ENCODE data around the gene CUTC. TPM values are rescaled to one million over a fixed set of nuclear protein-coding genes. Genes with fewer than 3 reads are reported as not detected.

The CUTC gene, protein sequence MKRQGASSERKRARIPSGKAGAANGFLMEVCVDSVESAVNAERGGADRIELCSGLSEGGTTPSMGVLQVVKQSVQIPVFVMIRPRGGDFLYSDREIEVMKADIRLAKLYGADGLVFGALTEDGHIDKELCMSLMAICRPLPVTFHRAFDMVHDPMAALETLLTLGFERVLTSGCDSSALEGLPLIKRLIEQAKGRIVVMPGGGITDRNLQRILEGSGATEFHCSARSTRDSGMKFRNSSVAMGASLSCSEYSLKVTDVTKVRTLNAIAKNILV
- total RNA-seq (10 to 100 TPM; 17.1 to 17.6 TPM), total RNA-seq (18.8 to 31.2 reads per million in 2 donors)

DNA sequence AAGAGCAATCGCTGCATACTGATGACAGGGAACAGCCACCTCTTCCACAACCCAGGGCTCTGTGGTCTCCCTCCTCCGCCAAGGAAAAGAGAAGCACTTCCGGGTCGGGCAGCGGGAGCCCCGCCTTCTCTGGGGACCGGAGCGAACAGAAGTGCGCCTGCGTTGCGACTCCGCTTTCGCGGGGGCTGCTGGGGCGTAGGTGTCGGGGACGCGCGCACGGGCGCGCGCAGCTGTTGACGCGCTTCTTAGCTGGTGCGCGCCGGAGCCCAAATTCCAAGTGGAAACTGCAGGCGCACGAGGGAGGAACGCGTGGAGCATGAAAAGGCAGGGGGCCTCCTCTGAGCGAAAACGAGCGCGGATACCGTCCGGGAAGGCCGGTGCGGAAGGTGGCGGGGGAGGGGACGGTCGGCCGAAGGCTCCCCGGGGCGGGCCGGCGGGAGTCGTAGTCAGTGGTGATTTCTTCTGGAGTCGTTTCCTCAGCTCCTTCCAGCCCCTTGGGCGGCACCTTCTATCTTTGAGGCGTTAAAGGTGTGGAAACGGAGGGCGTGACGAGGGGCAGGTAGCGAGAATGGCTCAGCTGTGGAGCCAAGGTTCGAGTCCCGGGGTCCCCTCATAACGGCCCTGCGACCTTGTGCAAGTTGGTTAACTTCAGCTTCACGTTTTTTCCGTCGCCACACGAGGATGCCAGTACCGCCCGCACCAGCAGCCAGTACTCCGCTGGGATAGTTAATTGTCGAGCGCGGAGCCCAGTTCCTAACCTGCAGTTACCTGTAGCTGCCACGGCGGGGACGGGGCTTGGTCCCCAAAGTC, at the start of gene CUTC, which contains the start of gene COX15:
TSS of gene CUTC (plus strand) at position 202 of the 810 bp plus-strand sequence. CDS start at position 317, 115 bp downstream.
TSS of gene COX15 (minus strand) at position 95 of the 810 bp plus-strand sequence. CDS start at position 17, 78 bp downstream.
- Mint-ChIP-seq H3K27ac (peak within 1 kb of the TSS; percentile 99), H3K36me3 (ENCODE audit: low read depth) (peaks cover 3% of the 10 kb centered on the region)
- peak; percentile 93 for ATAC-seq

DNA sequence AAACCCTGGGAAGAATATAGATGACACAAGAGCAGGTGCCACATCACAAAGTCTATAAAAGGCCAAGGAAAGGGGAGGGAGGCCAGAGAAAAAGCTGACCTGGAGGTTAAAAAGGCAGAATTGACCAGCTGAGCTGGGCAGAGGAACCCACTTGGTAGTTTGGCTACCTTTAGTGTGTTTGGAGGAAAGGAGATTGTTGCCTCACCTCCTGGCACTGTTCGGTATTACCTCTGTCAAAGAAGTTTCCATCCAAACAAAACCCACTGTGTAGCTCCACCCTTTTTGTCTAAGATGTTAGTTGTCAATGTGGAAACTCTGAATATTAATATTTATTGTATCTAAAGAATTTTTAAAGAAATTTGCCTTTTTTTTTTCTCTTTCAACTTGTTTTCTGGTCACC, 49.3 kb upstream of the CUTC start:
- H3K36me3 Mint-ChIP-seq (ENCODE audit: low read depth): peaks cover 4% of the 10 kb centered on the region
- no peak overlapping the region for H3K27ac Mint-ChIP-seq
- no peak overlapping the region for H3K4me3 Mint-ChIP-seq
- ATAC-seq (no peak), DNase-seq (no peak)
- no peaks in the 10 kb centered on the region for H3K27me3 Mint-ChIP-seq
- no peaks in the 10 kb centered on the region for H3K9me3 ChIP-seq (ENCODE audit: control insufficient read depth, low read length, poor library complexity, severe bottlenecking)
- peaks cover 3% of the 10 kb centered on the region for H3K4me1 Mint-ChIP-seq

More for the DNA sequence above, at the start of gene CUTC, which contains the start of gene COX15:
- H3K27me3 Mint-ChIP-seq: no peaks in the 10 kb centered on the region
- peak within 1 kb of the TSS; percentile 100 for H3K4me3 Mint-ChIP-seq
- peaks cover 27% of the 10 kb centered on the region for H3K4me1 Mint-ChIP-seq
- DNase-seq: peak; percentile 91 to 94 (median 92)
- H3K9me3 ChIP-seq (ENCODE audit: control insufficient read depth, low read length, poor library complexity, severe bottlenecking): no peaks in the 10 kb centered on the region

DNA sequence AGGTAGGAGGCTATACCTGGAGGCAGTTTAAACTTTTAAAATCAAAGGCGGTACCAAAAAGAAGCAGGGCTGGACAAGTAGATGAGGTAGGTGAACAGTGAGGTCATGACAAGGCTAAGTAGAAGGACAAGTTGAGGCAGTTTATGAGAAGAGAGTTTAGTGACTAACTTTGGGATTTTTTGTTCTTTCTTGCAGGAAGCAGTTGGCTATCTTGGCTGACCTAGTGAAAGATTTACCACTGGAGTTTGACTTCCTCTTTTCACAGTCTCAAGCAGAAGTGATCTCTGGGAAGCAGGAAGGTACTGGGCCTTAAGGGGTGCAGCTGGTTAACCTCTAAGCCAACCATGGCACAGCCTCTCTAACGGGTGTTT, 46.5 kb upstream of the CUTC start:
- H3K4me3 Mint-ChIP-seq: no peak overlapping the region
- H3K27me3 Mint-ChIP-seq: no peaks in the 10 kb centered on the region
- no peak overlapping the region for H3K27ac Mint-ChIP-seq
- no peak for DNase-seq
- no peaks in the 10 kb centered on the region for H3K9me3 ChIP-seq (ENCODE audit: control insufficient read depth, low read length, poor library complexity, severe bottlenecking)
- peaks cover 3% of the 10 kb centered on the region for H3K4me1 Mint-ChIP-seq
- peaks cover 2% of the 10 kb centered on the region for H3K36me3 Mint-ChIP-seq (ENCODE audit: low read depth)
- no peak for ATAC-seq

DNA sequence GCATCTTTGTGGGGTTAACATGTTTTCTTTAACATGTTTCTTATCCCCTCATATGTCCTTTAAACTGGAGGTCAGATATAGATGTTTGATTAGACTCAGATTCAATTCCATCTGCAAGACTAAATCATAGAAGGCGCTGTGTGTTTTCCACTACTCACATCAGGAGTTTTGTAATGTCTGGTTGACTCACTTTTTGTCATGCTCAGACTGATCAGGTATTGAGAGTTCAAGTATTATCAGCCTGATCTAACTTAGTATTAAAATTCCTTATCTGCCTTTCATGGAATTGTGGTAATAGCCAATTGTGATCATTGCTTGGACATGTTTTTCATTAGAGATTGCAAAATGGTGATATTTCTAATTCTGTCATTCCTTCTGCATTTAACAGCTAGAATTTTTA, 42.6 kb upstream of the CUTC start:
- no peaks in the 10 kb centered on the region for H3K9me3 ChIP-seq (ENCODE audit: control insufficient read depth, low read length, poor library complexity, severe bottlenecking)
- no peak for ATAC-seq
- H3K27me3 Mint-ChIP-seq: no peaks in the 10 kb centered on the region
- no peak overlapping the region for H3K27ac Mint-ChIP-seq
- H3K4me1 Mint-ChIP-seq: peaks cover 7% of the 10 kb centered on the region
- peaks cover 13% of the 10 kb centered on the region for H3K36me3 Mint-ChIP-seq (ENCODE audit: low read depth)
- DNase-seq: no peak
- H3K4me3 Mint-ChIP-seq: no peak overlapping the region

DNA sequence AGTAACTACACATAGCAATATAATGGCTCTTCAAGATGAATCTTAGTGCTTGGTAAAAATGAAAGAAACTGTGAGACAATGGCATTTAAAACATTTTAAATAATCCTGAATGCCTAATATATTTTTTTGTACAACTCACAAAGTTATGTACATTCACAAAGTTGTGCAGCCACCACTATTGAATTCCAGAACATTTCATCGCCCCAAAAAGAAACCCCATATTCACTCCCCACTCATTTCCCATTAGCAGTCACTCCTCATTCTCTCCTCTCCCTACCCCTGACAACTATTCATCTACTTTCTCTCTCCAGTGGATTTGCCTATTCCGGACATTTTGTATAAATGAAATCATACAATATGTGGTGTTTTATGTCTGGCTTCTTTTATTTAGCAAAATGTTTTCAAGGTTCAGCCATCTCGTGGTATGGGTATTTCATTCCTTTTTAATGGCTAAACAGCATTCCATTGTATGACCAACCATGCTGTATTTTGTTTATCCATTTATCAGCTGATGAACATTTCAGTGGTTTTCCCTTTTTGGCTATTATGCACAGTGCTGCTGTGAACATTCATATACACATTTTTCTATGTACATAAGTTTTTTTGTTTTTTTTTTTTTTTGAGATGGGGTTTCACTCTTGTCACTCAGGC, 38.0 kb upstream of the CUTC start:
- Mint-ChIP-seq H3K27ac (no peak overlapping the region), H3K27me3 (no peaks in the 10 kb centered on the region), H3K4me3 (no peak overlapping the region), H3K36me3 (ENCODE audit: low read depth) (peaks cover 16% of the 10 kb centered on the region), H3K4me1 (peaks cover 3% of the 10 kb centered on the region)
- no peak for ATAC-seq
- no peaks in the 10 kb centered on the region for H3K9me3 ChIP-seq (ENCODE audit: control insufficient read depth, low read length, poor library complexity, severe bottlenecking)
- DNase-seq: no peak

DNA sequence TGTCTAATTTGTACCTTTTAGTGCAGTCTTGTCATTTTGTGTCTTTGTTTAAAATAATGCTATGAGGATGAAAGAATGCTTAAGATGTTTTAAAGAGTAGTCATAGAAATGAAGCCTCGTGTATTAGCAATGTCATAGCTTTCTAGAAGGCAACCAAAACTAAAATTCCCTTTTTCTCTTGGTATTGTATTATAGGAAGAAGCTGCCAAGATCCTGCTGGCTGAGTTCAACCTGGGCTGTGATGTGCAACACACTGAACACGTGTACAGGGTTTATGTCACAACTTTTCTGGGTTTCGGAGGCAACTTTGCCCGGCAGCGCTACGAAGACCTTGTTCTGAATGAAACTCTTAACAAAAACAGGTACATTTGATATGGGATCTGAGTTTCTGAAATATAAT, 36.3 kb upstream of the CUTC start:
- peaks cover 16% of the 10 kb centered on the region for H3K36me3 Mint-ChIP-seq (ENCODE audit: low read depth)
- no peak overlapping the region for H3K27ac Mint-ChIP-seq
- DNase-seq (no peak), ATAC-seq (no peak)
- H3K4me1 Mint-ChIP-seq: peaks cover 3% of the 10 kb centered on the region
- no peak overlapping the region for H3K4me3 Mint-ChIP-seq
- no peaks in the 10 kb centered on the region for H3K9me3 ChIP-seq (ENCODE audit: control insufficient read depth, low read length, poor library complexity, severe bottlenecking)
- H3K27me3 Mint-ChIP-seq: no peaks in the 10 kb centered on the region

DNA sequence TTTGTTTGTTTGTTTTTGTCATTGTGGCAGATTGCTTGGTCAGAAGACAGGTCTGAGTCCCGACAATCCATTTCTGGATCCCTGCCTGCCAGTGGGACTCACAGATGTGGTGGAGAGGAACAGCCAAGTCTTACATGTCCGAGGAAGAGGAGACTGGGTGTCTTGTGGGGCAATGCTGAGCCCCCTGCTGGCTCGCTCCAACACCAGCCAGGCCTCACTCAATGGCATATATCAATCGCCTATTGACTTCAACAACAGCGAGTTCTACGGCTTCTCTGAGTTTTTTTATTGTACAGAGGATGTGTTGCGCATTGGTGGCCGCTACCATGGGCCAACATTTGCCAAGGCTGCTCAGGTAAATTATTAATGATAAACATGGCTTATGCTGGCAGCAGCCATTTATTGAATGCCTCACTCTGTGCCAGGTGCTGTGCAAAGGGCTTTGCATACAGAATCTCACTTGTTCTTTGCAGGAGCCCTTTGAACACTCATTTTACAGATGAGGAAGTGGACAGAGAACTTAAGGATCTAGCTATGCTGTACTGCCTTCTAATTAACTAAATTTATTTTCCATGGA, 33.4 kb upstream of the CUTC start:
- Mint-ChIP-seq H3K27ac (no peak overlapping the region), H3K36me3 (ENCODE audit: low read depth) (peaks cover 12% of the 10 kb centered on the region), H3K4me1 (peaks cover 6% of the 10 kb centered on the region), H3K27me3 (no peaks in the 10 kb centered on the region), H3K4me3 (no peak overlapping the region)
- no peak for DNase-seq
- no peak for ATAC-seq
- H3K9me3 ChIP-seq (ENCODE audit: control insufficient read depth, low read length, poor library complexity, severe bottlenecking): no peaks in the 10 kb centered on the region

DNA sequence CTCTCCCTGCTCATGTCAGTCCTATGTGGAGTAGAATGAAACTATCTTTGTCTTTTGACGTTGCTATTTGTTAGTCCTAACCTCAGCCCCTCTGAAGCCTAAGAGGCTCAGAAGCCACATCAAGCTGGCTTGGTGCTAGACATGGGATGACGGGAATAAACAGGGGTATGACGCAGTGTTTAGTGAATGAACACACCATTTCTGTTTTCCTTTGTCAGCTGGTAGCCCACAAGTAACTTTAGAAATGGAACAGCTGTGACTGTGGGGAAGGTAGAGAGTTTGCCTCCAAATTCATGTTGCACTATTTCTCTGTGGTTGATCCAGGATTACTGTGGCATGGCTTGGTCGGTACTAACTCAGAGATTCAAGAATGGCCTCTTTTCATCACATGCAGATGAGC, 31.4 kb upstream of the CUTC start:
- Mint-ChIP-seq H3K4me1 (peaks cover 3% of the 10 kb centered on the region), H3K36me3 (ENCODE audit: low read depth) (peaks cover 11% of the 10 kb centered on the region)
- no peak for ATAC-seq

DNA sequence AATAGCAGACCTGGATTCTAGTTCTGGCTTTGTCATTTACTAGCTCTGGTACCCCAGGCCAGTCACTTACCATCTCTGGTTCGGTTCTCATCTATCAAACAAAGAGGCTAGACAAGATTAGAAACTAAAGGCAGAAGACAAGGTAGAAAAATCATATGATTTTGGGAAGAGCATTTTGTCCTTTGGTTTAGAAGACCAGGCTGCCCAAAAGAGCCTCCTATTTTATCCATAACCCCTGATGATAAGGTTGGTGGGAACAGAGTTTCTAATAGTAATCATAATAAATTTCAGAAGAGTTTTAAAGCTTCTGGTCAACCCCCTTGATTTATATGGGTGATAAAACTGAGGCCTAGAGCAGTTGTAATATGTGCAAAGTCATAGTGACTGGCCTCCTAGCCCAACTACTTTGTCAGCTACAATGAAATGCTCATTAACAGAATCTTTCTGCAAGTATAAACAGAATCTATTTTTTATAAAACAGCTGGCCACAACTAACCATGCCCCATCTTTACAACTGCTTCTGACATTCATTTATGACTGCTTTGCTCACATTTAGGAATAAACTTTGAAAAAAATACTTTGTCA, 23.5 kb upstream of the CUTC start:
- H3K27ac Mint-ChIP-seq: no peak overlapping the region
- no peaks in the 10 kb centered on the region for H3K27me3 Mint-ChIP-seq
- H3K4me3 Mint-ChIP-seq: no peak overlapping the region
- H3K36me3 Mint-ChIP-seq (ENCODE audit: low read depth): peaks cover 8% of the 10 kb centered on the region
- H3K4me1 Mint-ChIP-seq: peaks cover 6% of the 10 kb centered on the region
- no peaks in the 10 kb centered on the region for H3K9me3 ChIP-seq (ENCODE audit: control insufficient read depth, low read length, poor library complexity, severe bottlenecking)
- DNase-seq: no peak
- no peak for ATAC-seq

More for the DNA sequence above, 31.4 kb upstream of the CUTC start:
- Mint-ChIP-seq H3K27ac (no peak overlapping the region), H3K4me3 (no peak overlapping the region), H3K27me3 (no peaks in the 10 kb centered on the region)
- no peaks in the 10 kb centered on the region for H3K9me3 ChIP-seq (ENCODE audit: control insufficient read depth, low read length, poor library complexity, severe bottlenecking)
- no peak for DNase-seq

DNA sequence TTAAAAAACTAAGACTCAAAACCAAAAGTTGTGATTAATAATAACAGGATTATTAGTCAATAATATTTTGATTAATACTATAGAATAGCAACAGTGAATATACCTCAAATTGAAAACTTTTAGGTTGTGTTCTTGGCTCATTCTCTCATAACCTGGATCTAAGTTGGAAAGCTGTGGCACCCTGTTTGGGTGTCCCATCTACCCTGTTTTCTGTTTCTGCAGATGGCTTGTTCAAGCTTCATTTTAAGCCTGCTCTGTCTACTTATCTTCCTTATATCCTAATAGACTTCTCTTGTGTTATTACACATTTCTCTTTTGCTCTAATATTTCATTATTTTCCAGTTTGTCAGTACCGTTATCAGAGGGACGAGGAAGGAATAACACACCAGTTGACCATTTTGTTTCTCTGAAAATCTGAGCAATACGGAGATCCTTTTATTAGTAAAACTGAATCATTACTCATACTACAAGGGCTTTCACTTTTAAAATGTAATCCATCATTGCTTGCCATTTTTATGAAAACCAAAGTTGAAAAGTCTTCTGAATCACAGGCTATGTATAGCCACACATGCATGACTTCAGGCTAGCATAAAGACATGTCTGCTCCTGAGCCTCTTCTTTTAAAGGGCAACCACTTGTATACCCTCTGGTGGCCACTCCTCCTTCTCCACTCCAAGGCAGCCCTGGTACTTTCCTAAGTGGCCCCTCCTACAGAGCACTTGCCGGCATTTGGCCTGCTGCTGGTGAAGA, 22.4 kb upstream of the CUTC start:
- Mint-ChIP-seq H3K4me3 (no peak overlapping the region), H3K27me3 (no peaks in the 10 kb centered on the region), H3K27ac (no peak overlapping the region), H3K4me1 (peaks cover 6% of the 10 kb centered on the region), H3K36me3 (ENCODE audit: low read depth) (peaks cover 8% of the 10 kb centered on the region)
- ATAC-seq (no peak), DNase-seq (no peak)
- no peaks in the 10 kb centered on the region for H3K9me3 ChIP-seq (ENCODE audit: control insufficient read depth, low read length, poor library complexity, severe bottlenecking)

DNA sequence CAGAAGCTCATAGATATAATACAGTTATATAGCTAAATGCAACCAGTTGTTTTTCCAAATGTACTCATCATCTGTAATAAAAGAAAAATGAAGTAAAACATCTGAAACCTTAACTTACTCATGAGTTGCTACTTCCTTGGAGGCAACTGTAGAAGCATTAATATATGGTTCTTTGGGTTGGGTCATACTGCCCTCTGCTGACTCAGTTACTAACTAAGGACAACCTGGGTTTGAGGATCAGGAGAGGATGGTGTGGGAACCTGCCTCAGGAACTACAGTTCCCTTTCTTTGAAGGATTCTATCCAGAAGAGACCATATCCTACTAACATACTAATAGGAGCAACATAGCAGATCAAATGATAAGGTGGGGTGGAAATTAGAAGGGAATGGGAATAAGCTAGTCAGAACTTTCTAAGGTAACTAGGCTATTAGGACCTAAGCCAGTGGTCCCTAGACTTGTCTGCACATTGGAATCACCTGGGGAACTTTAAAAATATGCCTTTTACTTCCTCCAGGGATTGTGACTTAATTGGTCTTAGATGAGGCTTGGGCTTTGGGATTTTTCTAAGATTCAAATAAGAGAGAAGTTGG, 20.8 kb upstream of the CUTC start:
- DNase-seq: no peak
- peaks cover 6% of the 10 kb centered on the region for H3K36me3 Mint-ChIP-seq (ENCODE audit: low read depth)
- peak; percentile 72 for ATAC-seq
- H3K27me3 Mint-ChIP-seq: no peaks in the 10 kb centered on the region
- H3K27ac Mint-ChIP-seq: peak overlapping the region; percentile 27
- H3K4me3 Mint-ChIP-seq: no peak overlapping the region
- peaks cover 8% of the 10 kb centered on the region for H3K4me1 Mint-ChIP-seq
- no peaks in the 10 kb centered on the region for H3K9me3 ChIP-seq (ENCODE audit: control insufficient read depth, low read length, poor library complexity, severe bottlenecking)

DNA sequence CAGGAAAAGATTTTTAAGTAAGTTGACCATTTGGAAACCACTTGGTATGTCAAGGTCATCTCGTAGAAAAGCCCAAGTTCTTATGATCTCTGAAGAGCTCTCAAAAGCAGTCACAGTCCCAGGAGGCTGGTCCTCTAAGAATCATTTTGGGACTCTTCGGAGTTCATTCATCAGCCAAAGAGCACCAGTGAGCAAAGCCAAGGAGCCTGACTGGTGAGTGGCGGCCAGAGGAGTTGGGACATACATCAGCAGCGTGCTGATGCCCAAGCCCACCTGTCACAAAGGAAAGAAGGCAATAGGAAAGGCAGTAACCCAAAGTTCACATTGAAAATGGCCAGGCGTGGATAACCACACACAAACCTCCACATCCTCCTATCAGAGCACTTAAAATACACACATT, 17.6 kb upstream of the CUTC start:
- Mint-ChIP-seq H3K27me3 (no peaks in the 10 kb centered on the region), H3K4me1 (peaks cover 9% of the 10 kb centered on the region), H3K36me3 (ENCODE audit: low read depth) (peaks cover 14% of the 10 kb centered on the region), H3K27ac (no peak overlapping the region), H3K4me3 (no peak overlapping the region)
- DNase-seq (no peak), ATAC-seq (no peak)
- H3K9me3 ChIP-seq (ENCODE audit: control insufficient read depth, low read length, poor library complexity, severe bottlenecking): no peaks in the 10 kb centered on the region

Data from T-helper 17 cell (primary cell).